Measurements from ENCODE around the gene PSMC3IP.
"Not testable (repeated sequence)": the region's sequence is repeated elsewhere in the genome, so short reads cannot be mapped to it uniquely, and the experiment has no call there.

The PSMC3IP gene

GRCh38 chr17:42577532-42578281 lies at the start of gene PSMC3IP:
Gene PSMC3IP (minus strand): TSS chr17:42577729. CDS start chr17:42577686, 43 bp downstream.
- in situ Hi-C loops (cut with MboI; ENCODE audit: low pct_unique_long_range_greater_than_20kb, low sequenced_read_pairs, unreplicated experiment), result loop anchor here (10.0 kb wide), 2 partner anchors 107 to 187 kb away; partner anchors contain the start of genes CCR10, CNTNAP1 and RAMP2
- peak; percentile 47 for TF ChIP-seq CTCF (IDR thresholded peaks at IDR 0.05; ENCODE audit: extremely low read depth, insufficient read depth, missing control alignments)
- DNase-seq (ENCODE audit: low spot score), result peak; percentile 95

- in situ Hi-C loops (cut with MboI; ENCODE audit: low pct_unique_long_range_greater_than_20kb, low sequenced_read_pairs, unreplicated experiment), result no loop called here
- TF ChIP-seq CTCF (IDR thresholded peaks at IDR 0.05; ENCODE audit: extremely low read depth, insufficient read depth, missing control alignments), result peak; percentile 15
- DNase-seq (ENCODE audit: low spot score), result no peak
Observed at GRCh38 chr17:42623732-42624596, 46.4 kb upstream of the PSMC3IP start.

- no peak for TF ChIP-seq CTCF (IDR thresholded peaks at IDR 0.05; ENCODE audit: extremely low read depth, insufficient read depth, missing control alignments)
- no peak for DNase-seq (ENCODE audit: low spot score)
- in situ Hi-C loops (cut with MboI; ENCODE audit: low pct_unique_long_range_greater_than_20kb, low sequenced_read_pairs, unreplicated experiment), result no loop called here
Observed at GRCh38 chr17:42623271-42623670, 45.7 kb upstream of the PSMC3IP start.

GRCh38 chr17:42621987-42622386 lies 44.5 kb upstream of the PSMC3IP start:
- DNase-seq (ENCODE audit: low spot score); in situ Hi-C loops (cut with MboI; ENCODE audit: low pct_unique_long_range_greater_than_20kb, low sequenced_read_pairs, unreplicated experiment): not testable (repeated sequence)

- in situ Hi-C loops (cut with MboI; ENCODE audit: low pct_unique_long_range_greater_than_20kb, low sequenced_read_pairs, unreplicated experiment), result loop anchor here (10.0 kb wide), 1 partner anchor 46 kb away; no protein-coding TSS in a partner anchor
- DNase-seq (ENCODE audit: low spot score), result peak; percentile 78
Observed at GRCh38 chr17:42618442-42619150, 41.1 kb upstream of the PSMC3IP start.

GRCh38 chr17:42617956-42618431 lies 40.5 kb upstream of the PSMC3IP start:
- DNase-seq (ENCODE audit: low spot score), result peak; percentile 43
- TF ChIP-seq CTCF (IDR thresholded peaks at IDR 0.05; ENCODE audit: extremely low read depth, insufficient read depth, missing control alignments), result no peak
- in situ Hi-C loops (cut with MboI; ENCODE audit: low pct_unique_long_range_greater_than_20kb, low sequenced_read_pairs, unreplicated experiment), result loop anchor here (10.0 kb wide), 1 partner anchor 47 kb away; no protein-coding TSS in a partner anchor

More at GRCh38 chr17:42618442-42619150, 41.1 kb upstream of the PSMC3IP start:
- peak; percentile 53 for TF ChIP-seq CTCF (IDR thresholded peaks at IDR 0.05; ENCODE audit: extremely low read depth, insufficient read depth, missing control alignments)

Measured in GM13977 (cell line).